CD4-positive, alpha-beta T cell treated with Interleukin-15 for 1 hour (primary cell): Measurements from ENCODE around the gene E2F8.

Experiments used
- DNase-seq: peaks from one replicate; pipeline ENCODE4 v3.0.0-alpha.2; 2020

E2F8 gene

GRCh38 chr11:19251577-19251976, 10.8 kb upstream of the E2F8 start:
- no peak for DNase-seq

- no peak for DNase-seq
Measured at GRCh38 chr11:19246816-19247215, 6.1 kb upstream of the E2F8 start.

- no peak for DNase-seq
Measured at GRCh38 chr11:19245351-19245750, 4.6 kb upstream of the E2F8 start.

DNA sequence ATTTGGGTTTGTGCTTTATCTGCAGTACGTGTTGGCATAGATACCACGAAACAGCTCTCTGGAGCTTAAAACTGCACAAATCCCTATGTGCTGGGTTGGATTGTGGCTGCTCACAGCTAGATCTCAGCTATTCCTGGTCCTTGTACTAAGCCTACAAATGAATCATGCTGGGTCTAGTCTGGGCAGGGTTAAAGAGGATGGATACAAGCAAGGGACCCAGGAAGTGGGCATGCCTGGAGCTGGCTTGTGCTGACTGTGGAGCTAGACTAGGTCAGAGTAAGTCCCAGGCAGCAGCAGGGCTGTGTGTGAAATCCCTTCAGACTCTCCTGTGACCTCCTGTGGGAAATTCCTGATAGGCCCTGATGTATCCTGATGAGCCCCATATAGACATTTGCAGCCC, 3.9 kb upstream of the E2F8 start:
- DNase-seq: no peak

- no peak for DNase-seq
Measured at GRCh38 chr11:19244084-19244483, 3.3 kb upstream of the E2F8 start.

DNA sequence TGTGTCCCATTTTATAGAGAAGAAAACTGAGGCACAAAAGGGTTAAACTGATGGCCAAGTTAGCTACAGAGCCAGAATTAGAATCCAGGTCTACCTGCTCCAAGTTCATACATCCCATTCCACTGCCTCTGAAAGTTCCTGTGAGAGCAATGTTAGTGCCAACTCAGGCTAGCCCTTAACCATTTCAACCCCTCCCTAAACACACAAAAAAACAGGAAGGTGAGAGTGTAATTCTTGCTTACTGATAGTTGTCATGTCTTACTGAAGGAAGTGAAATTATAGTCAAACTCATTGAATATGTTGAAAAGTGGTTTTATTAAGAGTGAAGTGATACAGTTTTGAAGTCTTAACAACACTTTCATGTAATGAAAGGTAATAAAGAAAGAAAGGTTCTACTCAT, 2.9 kb upstream of the E2F8 start:
- no peak for DNase-seq

- DNase-seq: no peak
Measured at GRCh38 chr11:19243143-19243542, 2.4 kb upstream of the E2F8 start.

- DNase-seq: no peak
Measured at GRCh38 chr11:19242179-19242932, 1.6 kb upstream of the E2F8 start.

DNA sequence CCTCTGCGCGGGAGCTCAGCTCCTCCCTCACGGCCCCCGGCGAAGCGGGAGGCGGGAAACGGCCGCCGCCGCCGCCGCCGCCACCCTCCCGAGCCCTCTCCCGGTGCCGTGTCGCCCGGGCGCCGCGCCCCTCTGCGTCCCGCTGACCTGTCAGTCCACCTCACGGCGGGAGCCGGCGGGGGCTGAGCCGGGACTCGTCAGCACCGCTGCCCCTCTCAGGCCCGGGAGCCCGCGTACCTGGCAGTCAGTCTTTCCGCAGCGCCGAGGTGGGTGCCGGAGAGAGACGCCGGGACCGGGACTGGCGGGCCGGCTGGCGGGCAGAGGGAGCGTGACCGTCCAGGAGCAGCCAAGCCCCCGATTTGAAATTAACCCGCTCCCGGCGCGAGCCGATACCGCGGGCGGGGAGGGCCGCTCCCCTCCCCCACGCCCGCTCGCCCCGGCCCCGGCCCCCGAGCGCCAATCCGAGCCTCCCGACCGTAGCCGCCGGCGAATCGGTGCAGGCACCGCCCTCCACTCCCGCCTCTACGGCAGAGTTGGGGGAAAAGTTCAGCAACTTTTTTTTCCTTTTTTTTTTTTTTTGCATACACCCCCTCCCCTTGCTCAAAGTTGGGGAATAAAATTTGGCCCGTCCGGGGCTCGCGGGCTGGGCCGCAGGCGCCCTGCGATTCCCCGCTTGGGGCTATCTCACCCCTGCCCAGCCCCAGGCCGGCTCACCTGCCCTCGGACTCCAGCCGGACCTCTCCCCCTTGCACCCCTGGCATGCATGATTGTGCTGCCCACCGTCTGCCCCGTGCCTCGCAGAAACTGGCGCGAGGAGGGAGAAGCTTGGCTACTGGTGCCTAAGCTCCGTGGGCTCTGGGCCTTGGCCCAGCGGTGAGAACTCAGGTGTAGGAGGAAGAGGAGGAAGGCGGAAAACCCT, 774 bp upstream of the E2F8 start:
- DNase-seq: no peak

DNA sequence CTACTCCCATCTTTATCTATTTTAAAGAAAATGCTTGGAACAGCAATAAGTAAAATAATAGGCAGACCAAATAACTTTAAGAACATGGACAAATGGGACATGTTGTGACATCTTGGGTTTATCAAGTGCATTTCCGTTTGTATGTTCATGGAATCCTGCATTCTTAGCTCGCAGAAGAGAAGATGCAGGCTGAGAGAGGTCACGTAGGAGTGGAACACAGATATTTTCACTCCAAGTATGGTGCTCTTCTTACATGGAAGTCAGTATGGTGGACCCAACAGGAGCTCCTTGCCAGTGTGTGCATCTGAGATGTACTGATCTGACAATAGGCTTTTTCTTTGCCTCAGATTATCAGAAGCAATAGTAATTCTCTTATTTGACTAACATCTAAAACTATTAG, 1.7 kb downstream of the E2F8 start:
- DNase-seq: no peak

- no peak for DNase-seq
Measured at GRCh38 chr11:19237813-19238212, 2.9 kb downstream of the E2F8 start.

GRCh38 chr11:19237381-19237780, 3.4 kb downstream of the E2F8 start:
- DNase-seq: no peak

- no peak for DNase-seq
Measured at GRCh38 chr11:19234231-19234817, 6.4 kb downstream of the E2F8 start.

DNA sequence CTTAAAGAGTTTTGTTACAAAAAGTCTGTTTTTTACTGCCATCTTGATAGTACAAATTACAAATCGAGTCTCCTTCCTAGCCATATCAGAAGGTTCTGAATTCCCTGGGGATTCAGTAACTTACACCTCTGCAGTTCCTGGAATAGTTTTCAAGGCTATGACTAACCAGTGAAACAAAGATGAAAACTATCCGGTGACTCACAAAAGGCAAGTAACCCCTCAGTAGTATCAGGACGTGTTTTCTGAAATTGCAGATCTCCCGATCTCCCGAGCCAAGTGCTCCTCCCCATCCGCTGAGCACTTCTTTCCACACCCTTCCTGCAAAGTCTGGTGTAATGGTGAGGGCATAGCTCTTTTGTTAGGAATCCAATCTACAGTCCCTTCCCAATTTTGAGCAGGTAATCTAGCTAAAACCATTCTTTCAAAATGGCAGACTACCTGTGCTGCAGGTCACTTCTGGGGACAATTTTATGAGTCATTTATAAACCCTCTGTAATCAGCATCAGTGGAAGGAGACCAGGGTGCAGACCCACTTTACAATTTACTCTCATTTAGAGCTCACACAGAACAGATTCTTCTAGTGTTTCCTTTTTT, 7.7 kb downstream of the E2F8 start:
- no peak for DNase-seq

DNA sequence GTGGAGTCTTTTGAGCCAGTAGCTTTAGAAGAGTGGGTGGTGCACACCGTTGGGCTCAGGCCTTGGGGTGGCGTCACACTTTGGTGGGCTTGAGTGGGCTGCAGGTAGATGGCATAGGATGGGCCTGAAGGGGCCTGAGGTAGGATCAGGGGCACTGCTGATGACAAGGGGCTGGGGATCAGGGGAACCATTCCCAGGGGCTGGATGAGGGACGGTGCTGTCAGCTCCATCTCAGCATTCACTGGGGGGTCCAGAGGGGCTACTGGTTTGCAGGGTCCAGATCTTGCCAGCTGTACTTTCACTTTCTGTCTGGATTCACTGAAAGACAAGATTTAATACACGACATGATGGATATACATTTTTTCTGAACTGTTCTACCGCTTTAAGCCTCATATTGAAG, 11.1 kb downstream of the E2F8 start:
- no peak for DNase-seq

DNA sequence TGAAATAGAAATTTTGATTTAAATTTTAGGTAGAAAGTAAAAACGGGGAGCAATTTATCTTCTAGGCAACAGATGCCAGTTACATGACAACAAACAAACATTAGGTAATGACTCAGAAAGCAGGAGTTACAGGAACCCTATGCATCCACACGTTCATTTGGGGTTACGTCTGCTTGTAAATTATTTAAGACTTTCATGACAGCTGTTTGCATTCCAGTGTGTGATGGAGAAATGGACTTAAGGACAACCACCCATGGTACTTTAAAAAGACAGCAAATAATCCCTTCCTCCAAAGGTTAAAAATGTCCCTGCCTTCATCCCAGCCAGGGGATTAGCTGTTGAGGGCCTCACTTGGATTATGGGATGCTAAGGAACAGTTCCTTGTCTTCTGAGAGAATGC, 11.8 kb downstream of the E2F8 start:
- no peak for DNase-seq

GRCh38 chr11:19226378-19227195, 14.2 kb downstream of the E2F8 start:
- no peak for DNase-seq

GRCh38 chr11:19225581-19225980, 15.2 kb downstream of the E2F8 start:
- DNase-seq: no peak

DNA sequence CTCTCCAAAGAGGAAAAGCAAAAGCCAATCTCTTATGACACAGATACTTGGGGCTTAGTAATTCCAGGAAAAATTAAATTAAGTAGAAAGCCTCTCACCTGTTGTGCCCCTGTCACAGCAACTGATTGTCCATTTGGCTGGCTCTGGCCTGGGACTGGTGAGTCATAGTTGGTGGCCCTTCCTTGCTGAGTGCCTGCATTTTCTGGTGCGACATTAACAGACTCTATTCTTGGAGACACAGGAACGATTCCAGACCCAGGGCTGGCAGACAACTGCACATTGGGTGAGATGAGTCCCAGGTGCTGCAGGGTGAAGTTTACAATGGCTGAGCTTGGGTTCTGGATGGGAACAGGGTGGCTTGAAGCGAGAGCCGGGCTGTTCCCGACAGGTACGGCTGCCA, 15.6 kb downstream of the E2F8 start:
- no peak for DNase-seq

DNA sequence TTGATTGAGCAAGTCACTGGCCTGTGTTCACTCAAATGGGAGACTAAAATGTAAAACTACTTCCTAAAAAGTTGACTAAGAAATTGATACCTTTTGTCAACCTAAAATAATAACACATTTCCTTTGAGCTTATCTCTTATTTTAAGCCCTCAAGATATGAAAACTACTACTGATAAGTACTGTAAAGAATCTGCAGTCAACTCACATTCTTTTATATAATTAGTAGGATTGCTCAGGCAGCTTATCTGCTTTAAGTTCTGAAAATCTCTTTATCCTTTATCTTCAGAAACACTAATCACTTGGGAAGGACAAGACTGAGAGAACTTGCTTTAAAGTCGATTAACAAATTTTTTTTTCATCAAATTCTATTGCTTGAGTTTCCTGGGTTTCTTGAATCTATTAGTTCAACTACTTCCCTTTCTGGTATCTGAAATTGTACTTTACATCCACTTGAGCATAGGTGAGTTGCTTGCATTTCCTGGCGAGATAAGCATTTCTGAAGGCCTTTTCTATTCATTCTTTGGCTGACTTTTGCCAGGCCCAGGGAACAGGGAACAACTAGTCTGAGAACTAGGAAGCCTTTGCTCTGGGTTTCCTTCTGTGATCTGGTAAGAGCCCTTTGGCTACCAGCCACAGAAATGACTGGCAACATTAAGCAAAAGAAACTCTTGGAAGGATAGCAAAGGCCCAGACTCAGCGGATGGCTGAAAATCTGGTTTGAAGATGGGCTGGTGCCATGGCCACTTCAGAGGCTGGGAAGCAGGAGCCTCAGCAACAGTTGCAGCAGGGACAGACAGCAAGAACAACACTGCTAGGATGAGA, 19.6 kb downstream of the E2F8 start:
- DNase-seq: no peak

GRCh38 chr11:19218786-19219460, 21.8 kb downstream of the E2F8 start:
- DNase-seq: no peak
